HepG2 (cell line): Measurements from ENCODE around the gene CTBP1. TPM values are rescaled to one million over a fixed set of nuclear protein-coding genes. Genes with fewer than 3 reads are reported as not detected.
A peak's percentile ranks its signal among the peaks of the same experiment; 100 is the strongest.

Source experiments
- ATAC-seq: fragments of 200-7000 bp; cut with Tn5 transposase; 3 replicates; pipeline ENCODE4 v1.9.1; 2020; ENCODE audit warnings: mild to moderate bottlenecking, moderate library complexity
- BruUV-seq: library from RNA; stranded (reverse); fragments of 400-500 nt; replicated peaks from 2 replicates; lab custom pipeline; 2021; lab: Mats Ljungman, UMichigan
- CTCF ChIA-PET: fragments of 300-600 bp; formaldehyde crosslinking; extraction: SDS; loops from one replicate; lab custom pipeline; 2021; ENCODE audit warnings: low total read pairs, inconsistent platforms, low intra/inter-chr PET ratio; lab: Yijun Ruan, JAX
- POLR2A ChIA-PET: fragments of 350-600 bp; sonication (Branson Sonifier 250); formaldehyde crosslinking; loops from one replicate; lab custom pipeline; 2020; ENCODE audit warnings: antibody characterized with exemption, inconsistent platforms; lab: Yijun Ruan, JAX
- DNase-seq: peaks from one replicate; pipeline ENCODE4 v3.0.0-alpha.2; 2015; ENCODE audit warnings: low spot score
- FAIRE-seq: peaks from 3 replicates; lab custom pipeline; 2011; peaks lifted over from hg19 to GRCh38; lab: Jason Lieb, UNC
- H2AFZ ChIP-seq: one replicate; pipeline ENCODE4 v1.6.1; 2011; ENCODE audit warnings: low read length, inconsistent platforms
- H3K27ac ChIP-seq: fragments of 300-600 bp; 3 replicates; pipeline ENCODE4 v1.8.0; 2011; ENCODE audit warnings: mixed run types, mild to moderate bottlenecking, mixed read lengths, low read length, inconsistent platforms; ENCODE audit not compliant: insufficient read depth; ENCODE audit errors: extremely low read length
- H3K27me3 ChIP-seq, 2 experiments: fragments of 200-600 bp in 1 of 2; 2 replicates in 1 of 2; 3 replicates in 1 of 2; pipeline versions ENCODE4 v1.6.0 to v1.8.0; 2011; ENCODE audit warnings: low read length in 2 of 2, mild to moderate bottlenecking in 2 of 2, moderate library complexity in 2 of 2, inconsistent platforms in 1 of 2; ENCODE audit not compliant: insufficient read depth in 2 of 2, control insufficient read depth in 1 of 2
- H3K36me3 ChIP-seq, 2 experiments: fragments of 200-600 bp in 1 of 2; replicated peaks in 1 of 2; 2 replicates in 1 of 2; 3 replicates in 1 of 2; pipeline versions ENCODE4 v1.5.1 to v1.8.0; 2011; ENCODE audit warnings: low read length in 2 of 2, inconsistent platforms in 1 of 2; ENCODE audit not compliant: insufficient read depth in 2 of 2, control insufficient read depth in 1 of 2
- H3K4me1 ChIP-seq: 2 replicates; pipeline ENCODE4 v1.5.1; 2012; ENCODE audit warnings: low read length, inconsistent platforms; ENCODE audit not compliant: insufficient read depth
- H3K4me2 ChIP-seq: 2 replicates; pipeline ENCODE4 v1.6.0; 2011; ENCODE audit warnings: low read depth, low read length, inconsistent platforms
- H3K4me3 ChIP-seq, 3 experiments: fragments of 200-600 bp in 1 of 3; sonication (generic), shearing (Covaris generic) in 1 of 3; replicated peaks in 1 of 3; 2 replicates each; pipeline ENCODE4 v1.5.1; 2011 to 2016; ENCODE audit warnings: low read length in 3 of 3, inconsistent platforms in 2 of 3, low read depth in 2 of 3, mild to moderate bottlenecking in 2 of 3, control low read depth in 1 of 3, mixed read lengths in 1 of 3; ENCODE audit not compliant: insufficient read depth in 1 of 3
- H3K79me2 ChIP-seq: one replicate; pipeline ENCODE4 v1.6.1; 2011; ENCODE audit warnings: low read length, inconsistent platforms; ENCODE audit not compliant: insufficient read depth
- H3K9ac ChIP-seq: 2 replicates; pipeline ENCODE4 v1.6.0; 2011; ENCODE audit warnings: mild to moderate bottlenecking, low read depth, low read length, inconsistent platforms; ENCODE audit not compliant: insufficient read depth
- H3K9me3 ChIP-seq: 2 replicates; pipeline ENCODE4 v1.5.1; 2012; ENCODE audit warnings: mild to moderate bottlenecking, low read length
- H4K20me1 ChIP-seq: 2 replicates; pipeline ENCODE4 v1.6.0; 2011; ENCODE audit warnings: inconsistent platforms, mild to moderate bottlenecking, low read length, moderate library complexity; ENCODE audit not compliant: insufficient read depth
- AGO2 ChIP-seq: fragments of 200-400 bp; formaldehyde crosslinking; optimal IDR thresholded peaks from 2 replicates; pipeline ENCODE3; 2017; ENCODE audit warnings: mild to moderate bottlenecking, low read depth, low read length, moderate library complexity
- CEBPB ChIP-seq: IDR thresholded peaks from 2 replicates; pipeline ENCODE4 v1.6.1; 2011; ENCODE audit warnings: low read depth, low read length, improper control_type of control experiment, borderline replicate concordance
- FOXC1 ChIP-seq: sonication (generic); formaldehyde crosslinking; IDR thresholded peaks from 2 replicates; pipeline ENCODE4 v1.8.0; 2022; ENCODE audit warnings: mild to moderate bottlenecking, missing genetic modification reagents, borderline replicate concordance
- JUND ChIP-seq: sonication (generic); formaldehyde crosslinking; IDR thresholded peaks from 2 replicates; pipeline ENCODE4 v1.8.0; 2022; ENCODE audit warnings: mild to moderate bottlenecking, missing genetic modification reagents
- KLF6 ChIP-seq: IDR thresholded peaks from 2 replicates; pipeline ENCODE4 v1.8.0; 2016; ENCODE audit warnings: missing biosample characterization, missing genetic modification reagents
- MAF1 ChIP-seq: sonication (generic); formaldehyde crosslinking; IDR thresholded peaks from 2 replicates; pipeline ENCODE4 v1.5.0; 2020; ENCODE audit warnings: missing genetic modification reagents, borderline replicate concordance
- NFE2 ChIP-seq: sonication (generic); formaldehyde crosslinking; IDR thresholded peaks from 2 replicates; pipeline ENCODE4 v1.4.0; 2020; ENCODE audit warnings: missing genetic modification reagents
- PRPF4 ChIP-seq: fragments of 200-400 bp; formaldehyde crosslinking; IDR thresholded peaks from 2 replicates; pipeline ENCODE4 v1.6.1; 2016; ENCODE audit warnings: low read length, low read depth; ENCODE audit not compliant: poor library complexity, severe bottlenecking
- RBFOX2 ChIP-seq: fragments of 200-400 bp; formaldehyde crosslinking; IDR thresholded peaks from 2 replicates; pipeline ENCODE4 v1.6.1; 2017; ENCODE audit warnings: low read depth, mild to moderate bottlenecking, low read length
- RBM22 ChIP-seq: fragments of 200-400 bp; formaldehyde crosslinking; optimal IDR thresholded peaks from 2 replicates; pipeline ENCODE3; 2017; ENCODE audit warnings: mild to moderate bottlenecking, low read length, moderate library complexity
- TEAD2 ChIP-seq: sonication (generic); formaldehyde crosslinking; IDR thresholded peaks from 2 replicates; pipeline ENCODE4 v1.9.0; 2021; ENCODE audit warnings: missing genetic modification reagents
- ZMYM2 ChIP-seq: sonication (generic); formaldehyde crosslinking; IDR thresholded peaks from 2 replicates; pipeline ENCODE4 v1.8.0; 2022; ENCODE audit warnings: mild to moderate bottlenecking, missing genetic modification reagents
- ZNF331 ChIP-seq: sonication (generic); formaldehyde crosslinking; IDR thresholded peaks from 2 replicates; pipeline ENCODE4 v1.4.0; 2020; ENCODE audit warnings: missing genetic modification reagents
- ZNF589 ChIP-seq: sonication (generic); formaldehyde crosslinking; conservative IDR thresholded peaks from 2 replicates; pipeline ENCODE4 v1.8.0; 2022; ENCODE audit warnings: mild to moderate bottlenecking, moderate library complexity, missing genetic modification reagents
- WGBS: methylation state at CpG from one replicate; pipeline ENCODE4 v1.1.6; 2017; ENCODE audit warnings: low lambda C conversion rate; 5-methylcytosine and 5-hydroxymethylcytosine counted together
- in situ Hi-C: cut with HindIII; loops from 2 replicates; pipeline ENCODE4 v1.10.0; 2017; ENCODE audit warnings: low pct_unique_long_range_greater_than_20kb; ENCODE audit not compliant: extremely low pct_ligation_motif_present
- intact Hi-C: fragments of 100-400 bp; cut with micrococcal nuclease; formaldehyde crosslinking; loops from one replicate; pipeline ENCODE4 v1.10.0; 2022; ENCODE audit not compliant: unreplicated experiment
- polyA plus RNA-seq, 8 experiments: library from polyadenylated mRNA; depleted of rRNA in 3 of 8; stranded (reverse) in 7 of 8; unstranded in 1 of 8; fragments of >200 nt; fragmentation: Illumina TruSeq in 4 of 8; extraction: Trizol in 4 of 8; gene quantifications; 2 replicates each; pipeline versions ENCODE4 v1.2.1 to v1.2.3, GENCODE V29; 2011 to 2016; ENCODE audit warnings: low read depth in 4 of 8, missing spikeins in 1 of 8, mixed read lengths in 1 of 8; ENCODE audit not compliant: insufficient read depth in 1 of 8
- total RNA-seq, 5 experiments: library from RNA; depleted of rRNA; stranded (reverse); fragments of >200 nt; fragmentation: Illumina TruSeq; extraction: Trizol; gene quantifications; 2 replicates each; pipeline ENCODE4 v1.2.3, GENCODE V29; 2016; ENCODE audit warnings: low read depth in 1 of 5
- TF ChIP-seq, protein P1 (sequence below): sonication (generic); formaldehyde crosslinking; IDR thresholded peaks from 2 replicates; pipeline ENCODE4 v1.4.0; 2020; ENCODE audit warnings: mild to moderate bottlenecking, missing genetic modification reagents
- TF ChIP-seq, protein P2 (sequence below): IDR thresholded peaks from 2 replicates; pipeline ENCODE4 v1.6.1; 2018; ENCODE audit warnings: missing genetic modification reagents, mild to moderate bottlenecking, missing compliant biosample characterization
- TF ChIP-seq, protein P3 (sequence below): sonication (generic); formaldehyde crosslinking; IDR thresholded peaks from 2 replicates; pipeline ENCODE4 v1.8.0; 2022; ENCODE audit warnings: mild to moderate bottlenecking, missing genetic modification reagents, borderline replicate concordance

CTBP1 gene
- total and polyA plus RNA-seq, 2 of the 13 experiments (the other 11 are each of a cell fraction or from before 2014, with no cell fraction given), result 78.5 to 112 TPM

DNA sequence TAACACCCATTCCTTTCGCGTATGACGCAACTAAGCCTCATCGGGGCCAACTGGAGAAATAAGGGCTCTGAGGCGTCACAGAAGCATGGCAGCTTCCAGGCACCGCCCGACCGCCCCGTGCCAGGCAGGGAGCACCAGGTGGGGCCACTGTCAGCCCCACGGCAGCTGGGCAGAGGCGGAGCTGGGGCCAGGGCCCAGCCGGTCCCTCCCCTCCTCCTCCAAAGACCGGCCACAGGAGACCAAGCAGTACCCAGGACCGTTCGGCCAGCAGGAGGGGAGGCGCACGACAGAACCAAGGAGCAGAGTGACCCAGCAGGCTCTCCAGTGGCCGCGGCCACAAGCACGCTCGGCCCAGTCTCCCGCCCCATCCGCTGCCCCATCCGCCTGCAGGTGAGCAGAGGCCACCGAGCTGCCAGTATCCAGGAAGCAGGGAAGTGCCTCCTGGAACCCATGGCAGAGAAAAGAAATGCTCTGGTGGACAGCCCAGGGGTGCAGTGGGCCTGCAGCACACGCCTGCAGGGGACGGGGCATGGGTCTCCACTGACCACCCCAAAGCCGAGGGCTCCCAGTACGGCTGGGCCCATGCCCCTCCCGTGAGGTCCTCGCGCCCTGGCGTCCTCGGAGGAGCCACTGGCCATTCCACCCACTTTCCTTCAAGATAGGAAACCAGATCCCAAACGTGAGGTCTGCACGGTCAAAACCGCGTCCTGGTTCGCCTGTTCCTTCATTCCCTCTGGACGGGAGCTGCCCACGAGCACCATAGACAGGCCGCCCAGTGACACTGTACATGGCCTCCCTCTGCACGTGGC is 9.6 kb downstream of the CTBP1 start:
- ChIA-PET POLR2A (no interaction called here), CTCF (no interaction called here)
- ATAC-seq (no peak; the same call in 1 of the 3 replicates), FAIRE-seq (no peak), DNase-seq (no peak)
- Histone ChIP-seq H3K27me3 (no peaks in the 10 kb centered on the region), H3K9ac (no peak overlapping the region), H3K79me2 (peaks cover 43% of the 10 kb centered on the region), H3K27ac (no peak overlapping the region), H3K36me3 (peaks cover 21 to 60% of the 10 kb centered on the region in 2 experiments; a peak in 4 of 5 replicates), H3K4me2 (no peak overlapping the region), H2AFZ (no peak overlapping the region), H4K20me1 (peaks cover 26% of the 10 kb centered on the region; the same call in 1 of the 2 replicates), H3K4me1 (no peaks in the 10 kb centered on the region), H3K4me3 (no peak overlapping the region), H3K9me3 (no peaks in the 10 kb centered on the region)
- intact Hi-C loops, result no loop called here
- 97% methylated on average over 20 of the region's 43 CpGs for WGBS
- in situ Hi-C loops, result no loop called here
- BruUV-seq, result no TSS peak
- TF ChIP-seq, protein P1, sequence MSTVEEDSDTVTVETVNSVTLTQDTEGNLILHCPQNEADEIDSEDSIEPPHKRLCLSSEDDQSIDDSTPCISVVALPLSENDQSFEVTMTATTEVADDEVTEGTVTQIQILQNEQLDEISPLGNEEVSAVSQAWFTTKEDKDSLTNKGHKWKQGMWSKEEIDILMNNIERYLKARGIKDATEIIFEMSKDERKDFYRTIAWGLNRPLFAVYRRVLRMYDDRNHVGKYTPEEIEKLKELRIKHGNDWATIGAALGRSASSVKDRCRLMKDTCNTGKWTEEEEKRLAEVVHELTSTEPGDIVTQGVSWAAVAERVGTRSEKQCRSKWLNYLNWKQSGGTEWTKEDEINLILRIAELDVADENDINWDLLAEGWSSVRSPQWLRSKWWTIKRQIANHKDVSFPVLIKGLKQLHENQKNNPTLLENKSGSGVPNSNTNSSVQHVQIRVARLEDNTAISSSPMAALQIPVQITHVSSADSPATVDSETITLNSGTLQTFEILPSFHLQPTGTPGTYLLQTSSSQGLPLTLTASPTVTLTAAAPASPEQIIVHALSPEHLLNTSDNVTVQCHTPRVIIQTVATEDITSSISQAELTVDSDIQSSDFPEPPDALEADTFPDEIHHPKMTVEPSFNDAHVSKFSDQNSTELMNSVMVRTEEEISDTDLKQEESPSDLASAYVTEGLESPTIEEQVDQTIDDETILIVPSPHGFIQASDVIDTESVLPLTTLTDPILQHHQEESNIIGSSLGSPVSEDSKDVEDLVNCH (CRISPR knock-in tag), result no peak
- TF ChIP-seq, protein P2, sequence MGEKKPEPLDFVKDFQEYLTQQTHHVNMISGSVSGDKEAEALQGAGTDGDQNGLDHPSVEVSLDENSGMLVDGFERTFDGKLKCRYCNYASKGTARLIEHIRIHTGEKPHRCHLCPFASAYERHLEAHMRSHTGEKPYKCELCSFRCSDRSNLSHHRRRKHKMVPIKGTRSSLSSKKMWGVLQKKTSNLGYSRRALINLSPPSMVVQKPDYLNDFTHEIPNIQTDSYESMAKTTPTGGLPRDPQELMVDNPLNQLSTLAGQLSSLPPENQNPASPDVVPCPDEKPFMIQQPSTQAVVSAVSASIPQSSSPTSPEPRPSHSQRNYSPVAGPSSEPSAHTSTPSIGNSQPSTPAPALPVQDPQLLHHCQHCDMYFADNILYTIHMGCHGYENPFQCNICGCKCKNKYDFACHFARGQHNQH, result no peak
- TF ChIP-seq PRPF4, result no peak
- TF ChIP-seq ZNF589 (CRISPR knock-in tag), result no peak
- TF ChIP-seq, protein P3, sequence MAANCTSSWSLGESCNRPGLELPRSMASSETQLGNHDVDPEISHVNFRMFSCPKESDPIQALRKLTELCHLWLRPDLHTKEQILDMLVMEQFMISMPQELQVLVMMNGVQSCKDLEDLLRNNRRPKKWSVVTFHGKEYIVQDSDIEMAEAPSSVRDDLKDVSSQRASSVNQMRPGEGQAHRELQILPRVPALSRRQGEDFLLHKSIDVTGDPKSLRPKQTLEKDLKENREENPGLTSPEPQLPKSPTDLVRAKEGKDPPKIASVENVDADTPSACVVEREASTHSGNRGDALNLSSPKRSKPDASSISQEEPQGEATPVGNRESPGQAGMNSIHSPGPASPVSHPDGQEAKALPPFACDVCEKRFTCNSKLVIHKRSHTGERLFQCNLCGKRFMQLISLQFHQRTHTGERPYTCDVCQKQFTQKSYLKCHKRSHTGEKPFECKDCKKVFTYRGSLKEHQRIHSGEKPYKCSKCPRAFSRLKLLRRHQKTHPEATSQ (CRISPR knock-in tag), result no peak
- TF ChIP-seq RBM22, result peak; percentile 10
- TF ChIP-seq CEBPB, result peak; percentile 34; the same call in 1 of the 2 replicates
- no peak for TF ChIP-seq NFE2 (CRISPR knock-in tag)
- no peak for TF ChIP-seq JUND
- TF ChIP-seq RBFOX2, result peak; percentile 47; the same call in 1 of the 2 replicates
- no peak for TF ChIP-seq FOXC1 (CRISPR knock-in tag)
- TF ChIP-seq KLF6 (CRISPR knock-in tag), result no peak
- TF ChIP-seq ZMYM2 (CRISPR knock-in tag), result no peak
- no peak for TF ChIP-seq MAF1 (CRISPR knock-in tag)
- TF ChIP-seq TEAD2, result no peak
- no peak for TF ChIP-seq ZNF331 (CRISPR knock-in tag)
- TF ChIP-seq AGO2, result peak; percentile 89
